ENCODE data around the gene TBL3.

GRCh38 chr16:1984347-1985225, 12.7 kb downstream of the TBL3 start:
- TF ChIP-seq POLR2A (IDR thresholded peaks at IDR 0.05), result no peak
- TF ChIP-seq, protein P1, sequence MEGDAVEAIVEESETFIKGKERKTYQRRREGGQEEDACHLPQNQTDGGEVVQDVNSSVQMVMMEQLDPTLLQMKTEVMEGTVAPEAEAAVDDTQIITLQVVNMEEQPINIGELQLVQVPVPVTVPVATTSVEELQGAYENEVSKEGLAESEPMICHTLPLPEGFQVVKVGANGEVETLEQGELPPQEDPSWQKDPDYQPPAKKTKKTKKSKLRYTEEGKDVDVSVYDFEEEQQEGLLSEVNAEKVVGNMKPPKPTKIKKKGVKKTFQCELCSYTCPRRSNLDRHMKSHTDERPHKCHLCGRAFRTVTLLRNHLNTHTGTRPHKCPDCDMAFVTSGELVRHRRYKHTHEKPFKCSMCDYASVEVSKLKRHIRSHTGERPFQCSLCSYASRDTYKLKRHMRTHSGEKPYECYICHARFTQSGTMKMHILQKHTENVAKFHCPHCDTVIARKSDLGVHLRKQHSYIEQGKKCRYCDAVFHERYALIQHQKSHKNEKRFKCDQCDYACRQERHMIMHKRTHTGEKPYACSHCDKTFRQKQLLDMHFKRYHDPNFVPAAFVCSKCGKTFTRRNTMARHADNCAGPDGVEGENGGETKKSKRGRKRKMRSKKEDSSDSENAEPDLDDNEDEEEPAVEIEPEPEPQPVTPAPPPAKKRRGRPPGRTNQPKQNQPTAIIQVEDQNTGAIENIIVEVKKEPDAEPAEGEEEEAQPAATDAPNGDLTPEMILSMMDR (IDR thresholded peaks at IDR 0.05), result no peak

Measured in heart left ventricle (tissue), 13 donors.